Measurements from ENCODE around the gene FHIT.

GRCh38 chr3:59940718-59941117, 1310.5 kb downstream of the FHIT start:
- TF ChIP-seq CTCF (IDR thresholded peaks at IDR 0.05; ENCODE audit: insufficient read depth, low read length, poor library complexity, severe bottlenecking): no peak
- no peak for TF ChIP-seq EZH2phosphoT487 (conservative IDR thresholded peaks at IDR 0.05; ENCODE audit: low read length)
